ENCODE results near the gene MAP3K2. TPM values are rescaled to one million over a fixed set of nuclear protein-coding genes. Genes with fewer than 3 reads are reported as not detected.

Gene MAP3K2
- total and polyA plus RNA-seq, 4 experiments from 2014 or later: 42.5 to 87.2 (median 74.5) TPM

DNA sequence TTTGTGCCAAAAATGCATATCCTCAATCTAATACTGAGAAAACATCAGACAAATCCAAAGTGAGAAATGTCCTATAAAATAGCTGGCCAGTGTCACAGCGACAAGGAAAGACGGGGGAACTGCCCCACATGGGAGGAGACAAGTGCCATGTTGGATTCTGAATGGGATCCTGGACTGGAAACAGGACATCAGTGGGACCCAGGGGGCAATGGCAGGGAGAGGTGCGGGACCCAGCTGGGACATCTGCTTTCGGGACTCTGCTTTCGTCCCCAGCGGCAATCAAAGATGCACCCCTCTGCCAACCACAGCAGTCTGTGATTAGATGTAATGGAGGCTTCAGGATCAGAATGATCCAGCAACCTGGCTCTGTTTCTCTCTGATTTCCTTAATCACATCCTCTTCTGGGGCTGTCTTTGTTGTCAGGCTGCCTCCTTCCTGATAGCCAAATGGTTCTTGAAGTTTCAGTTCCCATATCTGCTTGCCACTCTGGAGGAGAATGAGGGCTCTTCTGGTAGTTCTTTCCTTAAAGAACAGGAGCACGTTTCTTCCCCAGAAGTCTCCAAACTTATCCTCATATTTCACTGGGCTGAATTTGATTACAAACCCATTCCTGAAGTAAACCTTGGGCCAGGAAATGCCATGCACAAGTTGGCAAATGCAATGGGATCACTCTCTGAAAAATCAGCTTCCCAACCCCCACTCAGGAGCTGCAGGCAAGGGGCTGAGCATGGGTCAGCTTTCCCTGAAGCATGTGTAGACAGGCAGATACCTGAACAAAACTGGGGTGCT lies 16.9 kb upstream of the MAP3K2 start:
- H3K4me1 ChIP-seq (ENCODE audit: insufficient read depth, low read length): peaks cover 12% of the 10 kb centered on the region
- H3K27ac Mint-ChIP-seq: no peak overlapping the region
- intact Hi-C loops (cut with micrococcal nuclease): no loop called here
- H3K9me3 Mint-ChIP-seq: no peaks in the 10 kb centered on the region
- no peaks in the 10 kb centered on the region for H3K27me3 ChIP-seq (ENCODE audit: insufficient read depth, low read length)
- peaks cover 0 to 4% of the 10 kb centered on the region in 2 donors for H3K27me3 Mint-ChIP-seq
- no peak overlapping the region for H3K4me3 ChIP-seq (ENCODE audit: low read length in 2 of 2)
- H3K9me3 ChIP-seq (ENCODE audit: control insufficient read depth in 1 of 2, low read length in 2 of 2): no peaks in the 10 kb centered on the region
- H3K4me1 Mint-ChIP-seq: peaks cover 0 to 7% (median 5%) of the 10 kb centered on the region in 4 donors
- no peaks in the 10 kb centered on the region for H3K36me3 Mint-ChIP-seq
- ChIA-PET POLR2A (ENCODE audit: partially characterized antibody) (no interaction called here), CTCF (ENCODE audit: partially characterized antibody) (interaction anchor here (1.4 kb wide), 1 partner anchor 11 kb away, joined by 4 read pairs; no protein-coding TSS in a partner anchor)
- no peak overlapping the region for H3K4me3 Mint-ChIP-seq
- no peaks in the 10 kb centered on the region for H3K36me3 ChIP-seq (ENCODE audit: insufficient read depth, low read length)
- no peak overlapping the region for H3K27ac ChIP-seq (ENCODE audit: low read depth, low read length)
- DNase-seq: no peak

DNA sequence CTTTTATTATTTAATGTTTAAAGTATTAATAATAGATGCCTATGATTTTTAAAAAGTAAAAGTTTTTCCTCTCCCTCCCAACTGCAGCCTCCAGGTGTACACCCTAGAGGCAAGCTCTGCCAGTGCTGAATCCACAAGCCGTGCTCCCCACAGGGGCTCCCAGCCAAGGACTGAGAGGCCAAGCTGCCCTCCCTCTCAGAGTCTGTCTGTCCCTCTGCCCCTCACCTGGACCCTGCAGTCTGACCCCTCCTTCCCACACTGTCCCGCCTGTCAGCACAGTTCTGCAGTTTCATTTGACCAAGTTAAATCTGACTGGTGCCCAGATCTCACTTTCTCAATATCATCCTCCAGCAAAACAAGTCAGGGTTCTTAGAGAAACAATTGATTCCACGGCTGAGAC lies 15.7 kb upstream of the MAP3K2 start:
- Histone ChIP-seq H3K9me3 (ENCODE audit: control insufficient read depth in 1 of 2, low read length in 2 of 2) (no peaks in the 10 kb centered on the region), H3K4me3 (ENCODE audit: low read length in 2 of 2) (no peak overlapping the region), H3K36me3 (ENCODE audit: insufficient read depth, low read length) (no peaks in the 10 kb centered on the region), H3K27ac (ENCODE audit: low read depth, low read length) (no peak overlapping the region), H3K4me1 (ENCODE audit: insufficient read depth, low read length) (peaks cover 8% of the 10 kb centered on the region), H3K27me3 (ENCODE audit: insufficient read depth, low read length) (no peaks in the 10 kb centered on the region)
- CTCF ChIA-PET (ENCODE audit: partially characterized antibody): no interaction called here
- H3K36me3 Mint-ChIP-seq: no peaks in the 10 kb centered on the region
- intact Hi-C loops (cut with micrococcal nuclease): no loop called here
- H3K4me1 Mint-ChIP-seq: peaks cover 0 to 5% (median 4%) of the 10 kb centered on the region in 4 donors
- no peak overlapping the region for H3K4me3 Mint-ChIP-seq
- no peaks in the 10 kb centered on the region for H3K9me3 Mint-ChIP-seq
- no peak overlapping the region for H3K27ac Mint-ChIP-seq
- peaks cover 0 to 4% of the 10 kb centered on the region in 2 donors for H3K27me3 Mint-ChIP-seq
- no peak for DNase-seq
- POLR2A ChIA-PET (ENCODE audit: partially characterized antibody): no interaction called here

DNA sequence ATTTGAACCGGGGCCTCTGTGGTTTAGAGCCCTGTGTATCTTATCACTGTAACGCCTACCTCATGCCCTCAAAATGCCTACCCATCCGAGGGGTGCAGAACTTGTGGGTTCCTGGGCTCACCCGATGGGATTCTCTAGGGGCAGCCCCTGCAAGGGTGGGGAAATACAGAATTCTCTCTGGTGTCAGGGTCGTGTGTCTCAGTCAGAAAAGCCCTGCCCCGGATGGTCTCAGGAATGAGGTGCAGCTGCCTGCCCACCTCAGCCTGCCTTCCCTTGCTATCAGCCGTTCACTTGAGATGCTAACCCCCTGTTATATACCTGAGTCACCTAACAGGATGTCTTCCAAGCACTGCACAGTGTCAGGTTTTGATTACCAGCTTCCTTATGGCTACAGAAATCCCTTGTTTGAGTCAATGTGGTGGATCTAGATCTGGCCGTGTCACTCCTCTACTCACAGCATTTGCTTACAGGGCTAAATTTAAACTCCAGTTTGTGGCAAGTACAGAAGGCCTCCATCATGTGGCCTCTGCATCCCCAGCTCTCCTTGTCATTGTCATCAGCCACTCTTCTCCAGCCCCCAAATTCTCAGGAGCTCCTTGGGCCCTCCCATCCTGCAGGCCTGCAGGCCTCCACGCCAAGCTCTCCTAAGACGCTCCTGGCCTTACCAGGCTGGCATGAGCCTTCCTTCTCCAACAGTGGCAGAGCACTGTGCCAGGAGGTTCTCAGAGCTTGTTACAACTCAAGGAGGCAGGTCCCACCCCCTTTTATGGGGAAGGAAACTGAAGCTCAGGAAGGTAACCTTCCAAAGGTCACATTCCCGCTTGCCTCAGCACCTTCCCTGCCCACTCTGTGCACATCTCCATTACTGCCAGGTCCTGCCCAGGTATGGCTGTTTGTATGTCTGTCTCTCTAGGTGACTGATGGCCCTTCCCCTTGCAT lies 14.3 kb upstream of the MAP3K2 start:
- CTCF ChIA-PET (ENCODE audit: partially characterized antibody): interaction anchor here (0.8 kb wide), 1 partner anchor 13 kb away, joined by 3 read pairs; no protein-coding TSS in a partner anchor
- intact Hi-C loops (cut with micrococcal nuclease): no loop called here
- Histone ChIP-seq H3K4me3 (ENCODE audit: low read length in 2 of 2) (no peak overlapping the region), H3K4me1 (ENCODE audit: insufficient read depth, low read length) (peaks cover 3% of the 10 kb centered on the region), H3K27me3 (ENCODE audit: insufficient read depth, low read length) (no peaks in the 10 kb centered on the region), H3K9me3 (ENCODE audit: control insufficient read depth in 1 of 2, low read length in 2 of 2) (no peaks in the 10 kb centered on the region), H3K27ac (ENCODE audit: low read depth, low read length) (no peak overlapping the region), H3K36me3 (ENCODE audit: insufficient read depth, low read length) (no peaks in the 10 kb centered on the region)
- H3K4me1 Mint-ChIP-seq: no peaks in the 10 kb centered on the region
- POLR2A ChIA-PET (ENCODE audit: partially characterized antibody): interaction anchor here (1.3 kb wide), 1 partner anchor 13 kb away, joined by 6 read pairs; the partner anchor contains the start of gene MAP3K2
- H3K27me3 Mint-ChIP-seq: peaks cover 0 to 7% of the 10 kb centered on the region in 2 donors
- no peaks in the 10 kb centered on the region for H3K36me3 Mint-ChIP-seq
- peak in 1 of 5 donors; percentile 8 for DNase-seq
- H3K4me3 Mint-ChIP-seq: no peak overlapping the region
- H3K9me3 Mint-ChIP-seq: no peaks in the 10 kb centered on the region
- no peak overlapping the region for H3K27ac Mint-ChIP-seq

DNA sequence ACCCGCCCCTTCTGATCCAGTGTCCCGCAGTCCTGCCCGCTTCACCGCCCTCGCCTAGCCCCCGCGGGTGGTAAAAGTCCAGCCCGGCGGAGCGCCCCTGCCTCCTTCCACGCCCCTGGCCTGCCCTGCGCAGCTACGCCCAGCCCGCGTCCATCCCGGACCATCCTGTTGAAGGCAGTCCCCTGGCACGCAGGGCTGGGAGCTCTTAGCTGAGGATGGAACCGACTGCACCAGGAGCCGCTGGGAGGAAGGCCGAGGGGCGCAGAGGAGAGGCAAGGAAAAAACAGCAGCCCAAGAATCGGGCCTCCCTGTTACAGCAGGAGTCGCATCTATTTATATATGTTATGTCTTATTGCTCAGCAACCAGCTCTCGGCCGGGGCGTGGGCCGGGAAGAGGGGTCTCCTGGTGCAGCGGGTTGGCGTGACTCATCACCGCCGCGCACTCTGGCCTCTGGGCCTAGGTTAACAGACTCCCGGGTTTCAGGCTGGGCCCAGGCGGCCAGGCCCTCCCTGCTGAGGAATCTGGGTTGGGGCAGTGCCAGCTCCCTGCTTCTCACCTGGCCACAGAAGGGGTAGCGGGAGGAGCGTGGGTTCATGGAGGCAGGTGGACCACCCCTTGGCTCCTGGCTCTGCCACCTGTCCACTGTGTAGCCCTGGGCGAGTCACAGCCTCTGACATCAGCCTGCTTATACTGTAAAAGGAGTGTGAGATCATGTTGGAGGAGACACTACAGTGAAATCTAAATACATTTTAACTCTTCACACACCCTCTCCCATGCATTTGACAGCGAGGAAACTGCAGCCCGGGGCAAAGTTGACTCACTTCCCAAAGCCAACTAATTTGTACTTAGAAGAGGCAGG lies 13.4 kb upstream of the MAP3K2 start:
- no peaks in the 10 kb centered on the region for H3K4me1 Mint-ChIP-seq
- no peak for DNase-seq
- intact Hi-C loops (cut with micrococcal nuclease): no loop called here

DNA sequence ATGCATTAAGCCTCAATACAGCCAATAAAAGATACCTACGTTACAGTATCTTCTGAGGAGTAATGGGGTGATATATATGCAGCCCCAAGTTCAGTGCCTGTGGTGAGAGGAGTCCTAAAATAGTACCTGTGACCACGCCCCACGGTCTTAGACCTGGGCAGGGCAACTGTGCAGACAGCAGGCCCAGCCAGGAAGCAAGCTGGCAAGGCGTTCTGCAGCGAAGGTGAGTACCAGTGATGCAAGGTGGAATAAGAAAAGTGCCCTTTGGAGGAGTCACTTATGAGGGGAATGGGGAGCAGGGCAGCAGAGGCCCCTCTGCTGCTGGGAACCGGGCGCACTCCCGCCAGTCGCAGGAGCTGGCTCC lies 12.7 kb upstream of the MAP3K2 start:
- CTCF ChIA-PET (ENCODE audit: partially characterized antibody): no interaction called here
- no peak overlapping the region for H3K4me3 Mint-ChIP-seq

More for the DNA sequence above, 13.4 kb upstream of the MAP3K2 start:
- Mint-ChIP-seq H3K4me3 (no peak overlapping the region), H3K36me3 (no peaks in the 10 kb centered on the region), H3K9me3 (no peaks in the 10 kb centered on the region), H3K27me3 (peaks cover 0 to 9% of the 10 kb centered on the region in 2 donors), H3K27ac (no peak overlapping the region)
- Histone ChIP-seq H3K4me3 (ENCODE audit: low read length in 2 of 2) (no peak overlapping the region), H3K4me1 (ENCODE audit: insufficient read depth, low read length) (peaks cover 3% of the 10 kb centered on the region), H3K9me3 (ENCODE audit: control insufficient read depth in 1 of 2, low read length in 2 of 2) (no peaks in the 10 kb centered on the region), H3K27me3 (ENCODE audit: insufficient read depth, low read length) (no peaks in the 10 kb centered on the region), H3K27ac (ENCODE audit: low read depth, low read length) (no peak overlapping the region), H3K36me3 (ENCODE audit: insufficient read depth, low read length) (no peaks in the 10 kb centered on the region)
- CTCF ChIA-PET (ENCODE audit: partially characterized antibody): no interaction called here
- POLR2A ChIA-PET (ENCODE audit: partially characterized antibody): no interaction called here

DNA sequence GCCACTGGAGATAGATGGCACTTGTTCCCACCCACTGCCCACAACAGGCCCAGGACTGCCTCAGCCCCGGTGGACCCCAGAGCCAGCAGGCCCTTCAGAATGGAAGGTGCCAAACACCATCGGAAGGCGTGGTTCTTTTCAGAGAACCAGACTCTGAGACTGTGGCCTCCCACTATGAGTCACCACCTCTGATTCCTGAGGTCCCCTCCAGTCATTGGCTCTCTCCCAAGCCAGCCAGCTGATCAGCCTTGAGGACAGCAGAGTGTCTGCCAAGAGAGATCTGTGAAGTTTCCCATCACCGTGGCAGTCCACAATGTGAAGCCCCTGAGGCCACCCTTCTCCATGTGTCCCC lies 10.4 kb upstream of the MAP3K2 start:
- H3K4me3 ChIP-seq (ENCODE audit: low read length in 2 of 2): no peak overlapping the region
- H3K27me3 ChIP-seq (ENCODE audit: insufficient read depth, low read length): no peaks in the 10 kb centered on the region
- no peaks in the 10 kb centered on the region for H3K36me3 ChIP-seq (ENCODE audit: insufficient read depth, low read length)
- CTCF ChIA-PET (ENCODE audit: partially characterized antibody): interaction anchor here (1.1 kb wide), 1 partner anchor 10 kb away, joined by 3 read pairs; no protein-coding TSS in a partner anchor
- Mint-ChIP-seq H3K4me1 (no peaks in the 10 kb centered on the region), H3K9me3 (no peaks in the 10 kb centered on the region), H3K27me3 (peaks cover 0 to 9% of the 10 kb centered on the region in 2 donors), H3K27ac (peak overlapping the region in 2 of 7 donors; percentile 13 to 62), H3K4me3 (no peak overlapping the region), H3K36me3 (no peaks in the 10 kb centered on the region)
- H3K9me3 ChIP-seq (ENCODE audit: control insufficient read depth in 1 of 2, low read length in 2 of 2): no peaks in the 10 kb centered on the region
- POLR2A ChIA-PET (ENCODE audit: partially characterized antibody): no interaction called here
- intact Hi-C loops (cut with micrococcal nuclease): no loop called here
- no peak overlapping the region for H3K27ac ChIP-seq (ENCODE audit: low read depth, low read length)
- peak in 1 of 5 donors; percentile 73 for DNase-seq
- peaks cover 3% of the 10 kb centered on the region for H3K4me1 ChIP-seq (ENCODE audit: insufficient read depth, low read length)

More for the DNA sequence above, 12.7 kb upstream of the MAP3K2 start:
- Mint-ChIP-seq H3K27me3 (peaks cover 0 to 9% of the 10 kb centered on the region in 2 donors), H3K4me1 (no peaks in the 10 kb centered on the region), H3K9me3 (no peaks in the 10 kb centered on the region), H3K27ac (no peak overlapping the region), H3K36me3 (no peaks in the 10 kb centered on the region)
- H3K36me3 ChIP-seq (ENCODE audit: insufficient read depth, low read length): no peaks in the 10 kb centered on the region
- H3K4me3 ChIP-seq (ENCODE audit: low read length in 2 of 2): no peak overlapping the region
- H3K27ac ChIP-seq (ENCODE audit: low read depth, low read length): no peak overlapping the region
- POLR2A ChIA-PET (ENCODE audit: partially characterized antibody): no interaction called here
- no peaks in the 10 kb centered on the region for H3K27me3 ChIP-seq (ENCODE audit: insufficient read depth, low read length)
- no peak for DNase-seq
- H3K4me1 ChIP-seq (ENCODE audit: insufficient read depth, low read length): peaks cover 3% of the 10 kb centered on the region
- H3K9me3 ChIP-seq (ENCODE audit: control insufficient read depth in 1 of 2, low read length in 2 of 2): no peaks in the 10 kb centered on the region
- intact Hi-C loops (cut with micrococcal nuclease): no loop called here

Data from CD4-positive, alpha-beta memory T cell (primary cell).